Keratinocyte (primary cell): Measurements from ENCODE around the gene ANKS1A.

Experiments used
- EZH2 ChIP-seq: IDR thresholded peaks from one replicate; pipeline ENCODE4 v1.6.1; 2012; ENCODE audit warnings: inconsistent platforms, mild to moderate bottlenecking, low read length, moderate library complexity
- TF ChIP-seq, protein P1 (sequence below), 3 experiments: IDR thresholded peaks in 1 of 3; conservative IDR thresholded peaks in 1 of 3; optimal IDR thresholded peaks in 1 of 3; 2 replicates in 2 of 3; 3 replicates in 1 of 3; pipeline versions ENCODE3 to v1.5.1; 2011; ENCODE audit warnings: low read length in 3 of 3, mild to moderate bottlenecking in 3 of 3, moderate library complexity in 2 of 3, control low read depth in 1 of 3, inconsistent platforms in 1 of 3; ENCODE audit not compliant: insufficient read depth in 2 of 3; ENCODE audit errors: extremely low read depth in 1 of 3

- TF ChIP-seq, protein P1, sequence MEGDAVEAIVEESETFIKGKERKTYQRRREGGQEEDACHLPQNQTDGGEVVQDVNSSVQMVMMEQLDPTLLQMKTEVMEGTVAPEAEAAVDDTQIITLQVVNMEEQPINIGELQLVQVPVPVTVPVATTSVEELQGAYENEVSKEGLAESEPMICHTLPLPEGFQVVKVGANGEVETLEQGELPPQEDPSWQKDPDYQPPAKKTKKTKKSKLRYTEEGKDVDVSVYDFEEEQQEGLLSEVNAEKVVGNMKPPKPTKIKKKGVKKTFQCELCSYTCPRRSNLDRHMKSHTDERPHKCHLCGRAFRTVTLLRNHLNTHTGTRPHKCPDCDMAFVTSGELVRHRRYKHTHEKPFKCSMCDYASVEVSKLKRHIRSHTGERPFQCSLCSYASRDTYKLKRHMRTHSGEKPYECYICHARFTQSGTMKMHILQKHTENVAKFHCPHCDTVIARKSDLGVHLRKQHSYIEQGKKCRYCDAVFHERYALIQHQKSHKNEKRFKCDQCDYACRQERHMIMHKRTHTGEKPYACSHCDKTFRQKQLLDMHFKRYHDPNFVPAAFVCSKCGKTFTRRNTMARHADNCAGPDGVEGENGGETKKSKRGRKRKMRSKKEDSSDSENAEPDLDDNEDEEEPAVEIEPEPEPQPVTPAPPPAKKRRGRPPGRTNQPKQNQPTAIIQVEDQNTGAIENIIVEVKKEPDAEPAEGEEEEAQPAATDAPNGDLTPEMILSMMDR (optimal IDR thresholded peaks at IDR 0.05 in 1 of 3, IDR thresholded peaks at IDR 0.05 in 1 of 3, conservative IDR thresholded peaks at IDR 0.05 in 1 of 3; ENCODE audit: extremely low read depth in 1 of 3, insufficient read depth in 2 of 3, low read length in 3 of 3): no peak
- TF ChIP-seq EZH2: no peak
Measured at GRCh38 chr6:34897716-34898115, 8.7 kb downstream of the ANKS1A start.
